DMS79 (cell line): ENCODE measurements around the gene TGIF2LX.
"Not testable (repeated sequence)": the region's sequence is repeated elsewhere in the genome, so short reads cannot be mapped to it uniquely, and the experiment has no call there.

Experiments
- DNase-seq: peaks from one replicate; lab custom pipeline; 2025; lab: John Stamatoyannopoulos, UW

TGIF2LX gene

GRCh38 chrX:89921665-89922064 is at the start of gene TGIF2LX:
Gene TGIF2LX, plus strand, starts transcription at chrX:89921908. Its CDS starts 178 bp downstream, at chrX:89922086.
- DNase-seq: not testable (repeated sequence)

- not testable (repeated sequence) for DNase-seq
These were observed 728 bp downstream of the TGIF2LX start for GRCh38 chrX:89922338-89922934.

GRCh38 chrX:89943077-89943476 is 21.4 kb downstream of the TGIF2LX start:
- DNase-seq: not testable (repeated sequence)

DNA sequence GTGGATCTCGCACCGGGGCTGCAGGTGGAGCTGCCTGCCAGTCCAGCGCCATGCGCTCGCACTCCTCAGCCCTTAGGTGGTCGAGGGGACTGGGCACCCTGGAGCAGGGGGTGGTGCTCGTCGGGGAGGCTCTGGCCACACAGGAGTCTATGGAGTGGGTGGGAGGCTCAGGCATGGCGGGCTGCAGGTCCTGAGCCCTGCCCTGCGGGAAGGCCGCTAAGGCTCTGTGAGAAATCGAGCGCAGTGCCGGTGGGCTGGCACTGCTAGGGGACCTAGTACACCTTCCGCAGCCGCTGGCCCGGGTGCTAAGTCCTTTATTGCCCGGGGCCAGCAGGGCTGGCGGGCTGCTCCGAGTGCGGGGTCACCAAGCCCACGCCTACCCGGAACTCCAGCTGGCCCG is 43.9 kb downstream of the TGIF2LX start:
- DNase-seq: not testable (repeated sequence)
